Measurements from ENCODE around the gene NPTN.

DNA sequence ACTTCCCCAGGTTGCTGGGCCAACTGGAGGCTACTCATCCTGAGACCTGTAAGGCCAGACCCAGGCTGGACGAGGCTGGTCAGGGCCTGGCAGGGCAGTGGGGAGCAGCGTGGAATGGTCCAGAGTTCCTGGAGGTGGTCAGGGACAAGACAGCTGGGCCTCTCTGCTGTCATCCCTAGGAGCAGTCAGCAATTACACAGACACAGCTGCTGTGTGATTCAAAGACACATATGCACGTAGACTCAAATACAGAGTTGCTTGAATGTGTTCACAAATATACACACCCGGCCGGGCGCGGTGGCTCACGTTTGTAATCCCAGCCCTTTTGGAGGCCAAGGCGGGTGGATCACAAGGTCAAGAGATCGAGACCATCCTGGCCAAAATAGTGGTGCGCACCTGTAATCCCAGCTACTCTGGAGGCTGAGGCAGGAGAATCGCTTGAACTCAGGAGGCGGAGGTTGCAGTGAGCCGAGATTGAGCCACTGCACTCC lies 49.5 kb upstream of the NPTN start:
- TF ChIP-seq ARHGAP35 (CRISPR knock-in tag; IDR thresholded peaks at IDR 0.05; ENCODE audit: borderline replicate concordance) = no peak
- TF ChIP-seq TRIM24 (CRISPR knock-in tag; IDR thresholded peaks at IDR 0.05) = no peak
- TF ChIP-seq, protein P1, sequence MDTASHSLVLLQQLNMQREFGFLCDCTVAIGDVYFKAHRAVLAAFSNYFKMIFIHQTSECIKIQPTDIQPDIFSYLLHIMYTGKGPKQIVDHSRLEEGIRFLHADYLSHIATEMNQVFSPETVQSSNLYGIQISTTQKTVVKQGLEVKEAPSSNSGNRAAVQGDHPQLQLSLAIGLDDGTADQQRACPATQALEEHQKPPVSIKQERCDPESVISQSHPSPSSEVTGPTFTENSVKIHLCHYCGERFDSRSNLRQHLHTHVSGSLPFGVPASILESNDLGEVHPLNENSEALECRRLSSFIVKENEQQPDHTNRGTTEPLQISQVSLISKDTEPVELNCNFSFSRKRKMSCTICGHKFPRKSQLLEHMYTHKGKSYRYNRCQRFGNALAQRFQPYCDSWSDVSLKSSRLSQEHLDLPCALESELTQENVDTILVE (CRISPR knock-in tag; IDR thresholded peaks at IDR 0.05) = no peak
- TF ChIP-seq KDM2A (CRISPR knock-in tag; IDR thresholded peaks at IDR 0.05; ENCODE audit: borderline replicate concordance, low read depth) = no peak
- no peak for TF ChIP-seq ZNF83 (CRISPR knock-in tag; IDR thresholded peaks at IDR 0.05; ENCODE audit: borderline replicate concordance)
- TF ChIP-seq ZNF33B (CRISPR knock-in tag; IDR thresholded peaks at IDR 0.05) = no peak
- TF ChIP-seq POLR2A (IDR thresholded peaks at IDR 0.05; ENCODE audit: insufficient read depth in 1 of 2, low read depth in 2 of 2, low read length in 2 of 2) = no peak
- TF ChIP-seq, protein P2, sequence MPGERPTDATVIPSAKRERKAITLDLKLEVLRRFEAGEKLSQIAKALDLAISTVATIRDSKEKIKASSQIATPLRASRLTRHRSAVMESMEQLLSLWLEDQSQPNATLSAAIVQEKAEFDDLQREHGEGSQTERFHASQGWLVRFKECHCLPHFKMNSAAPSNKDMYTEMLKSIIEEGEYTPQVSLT (CRISPR knock-in tag; IDR thresholded peaks at IDR 0.05; ENCODE audit: borderline replicate concordance, low read depth) = no peak
- TF ChIP-seq ZNF121 (CRISPR knock-in tag; IDR thresholded peaks at IDR 0.05) = no peak
- no peak for TF ChIP-seq ESRRA (CRISPR knock-in tag; IDR thresholded peaks at IDR 0.05; ENCODE audit: low read depth)
- TF ChIP-seq CHD2 (IDR thresholded peaks at IDR 0.05; ENCODE audit: low read depth, low read length) = no peak
- TF ChIP-seq BRD4 (CRISPR knock-in tag; IDR thresholded peaks at IDR 0.05) = no peak

Data from HepG2 (cell line).